Activated T-helper 2 cell treated with anti-CD3 and anti-CD28 coated beads, Interferon-gamma antibody, Interleukin-2, Interleukin-4, amounts not matched to agents 10 μg/mL and 5 μg/mL and 100 μg/mL, durations not matched to agents 14 hours and 24 hours and 36 hours (primary cell): ENCODE results near the gene ZFAND2A. TPM values are rescaled to one million over a fixed set of nuclear protein-coding genes. Genes with fewer than 3 reads are reported as not detected.

Experiments used
- DNase-seq: peaks from one replicate; pipeline ENCODE4 v3.0.0; 2021; ENCODE audit warnings: low spot score
- H3K27ac Mint-ChIP-seq: one replicate; pipeline ENCODE4 v1.8.0; 2021; ENCODE audit warnings: mixed read lengths
- H3K27me3 Mint-ChIP-seq: one replicate; pipeline ENCODE4 v1.8.0; 2021; ENCODE audit warnings: low read depth, mixed read lengths
- H3K36me3 Mint-ChIP-seq: one replicate; pipeline ENCODE4 v1.8.0; 2021; ENCODE audit warnings: low read depth, mixed read lengths
- H3K4me1 Mint-ChIP-seq: one replicate; pipeline ENCODE4 v1.8.0; 2021; ENCODE audit warnings: low read depth, mixed read lengths
- H3K4me3 Mint-ChIP-seq: one replicate; pipeline ENCODE4 v1.8.0; 2021; ENCODE audit warnings: low read depth, mild to moderate bottlenecking, moderate library complexity, mixed read lengths
- H3K9me3 Mint-ChIP-seq: one replicate; pipeline ENCODE4 v1.8.0; 2021; ENCODE audit warnings: mixed read lengths
- intact Hi-C: fragments of 100-400 bp; cut with micrococcal nuclease; formaldehyde crosslinking; loops from one replicate; pipeline ENCODE4 v1.15.1; 2023
- total RNA-seq: library from RNA; stranded (reverse); gene quantifications from 2 replicates; pipeline ENCODE4 v1.2.3, GENCODE V29; 2022

Gene ZFAND2A
- total RNA-seq, 1 donor from 2014 or later, result 20.5 TPM

GRCh38 chr7:1103009-1103788 is 56.8 kb downstream of the ZFAND2A start:
- peaks cover 1% of the 10 kb centered on the region for H3K36me3 Mint-ChIP-seq

More at GRCh38 chr7:1103009-1103788, 56.8 kb downstream of the ZFAND2A start:
- Mint-ChIP-seq H3K4me3 (peak overlapping the region; percentile 54), H3K9me3 (no peaks in the 10 kb centered on the region), H3K27ac (peak overlapping the region; percentile 81), H3K27me3 (no peaks in the 10 kb centered on the region), H3K4me1 (peaks cover 18% of the 10 kb centered on the region)
- DNase-seq, result no peak
- intact Hi-C loops, result no loop called here

Other genes starting within 250 kb of the ZFAND2A start
- 62.8 and 65.2 TPM in 2 replicates for gene ADAP1, start 205.5 kb downstream of the ZFAND2A start, total RNA-seq
- gene COX19, start 184.6 kb downstream of the ZFAND2A start, total RNA-seq, result 15.0 and 17.2 TPM in 2 replicates
- gene CYP2W1, start 177.0 kb downstream of the ZFAND2A start, total RNA-seq, result not detected in 2 replicates
- gene GPR146, start 115.7 kb downstream of the ZFAND2A start, total RNA-seq, result 5.6 and 6.7 TPM in 2 replicates
- gene GPER1, start 72.1 kb downstream of the ZFAND2A start, total RNA-seq, result 0.37 and 0.46 TPM in 2 replicates
- gene UNCX, start 72.7 kb upstream of the ZFAND2A start, total RNA-seq, result not detected in 2 replicates